DOHH2 (cell line): ENCODE measurements around the gene EFS.

Source experiments
- H3F3A ChIP-seq: fragments of 200-600 bp; sonication (generic), shearing (Covaris generic); 2 replicates; pipeline ENCODE4 v1.6.0; 2016; ENCODE audit warnings: antibody characterized with exemption, mild to moderate bottlenecking; ENCODE audit not compliant: control insufficient read depth, insufficient read depth
- H3K27ac ChIP-seq: fragments of 200-600 bp; sonication (generic); 2 replicates; pipeline ENCODE4 v1.5.1; 2014; ENCODE audit warnings: low read depth, mild to moderate bottlenecking, low read length, moderate library complexity
- H3K27me3 ChIP-seq: fragments of 200-600 bp; sonication (generic); 2 replicates; pipeline ENCODE4 v1.6.1; 2014; ENCODE audit warnings: mild to moderate bottlenecking, low read length, mixed read lengths; ENCODE audit not compliant: control insufficient read depth
- H3K36me3 ChIP-seq: fragments of 200-600 bp; sonication (generic); 2 replicates; pipeline ENCODE4 v1.6.1; 2014; ENCODE audit warnings: mild to moderate bottlenecking, low read length, moderate library complexity, mixed read lengths; ENCODE audit not compliant: control insufficient read depth
- H3K4me1 ChIP-seq: fragments of 200-600 bp; sonication (generic); 2 replicates; pipeline ENCODE4 v1.6.1; 2014; ENCODE audit warnings: mild to moderate bottlenecking, low read length, mixed read lengths; ENCODE audit not compliant: control insufficient read depth
- H3K4me2 ChIP-seq: fragments of 200-600 bp; sonication (generic); 2 replicates; pipeline ENCODE4 v1.6.0; 2014; ENCODE audit warnings: mild to moderate bottlenecking, low read length, moderate library complexity
- H3K4me3 ChIP-seq: fragments of 200-600 bp; sonication (generic); 2 replicates; pipeline ENCODE4 v1.5.1; 2014; ENCODE audit warnings: mild to moderate bottlenecking, low read length, mixed read lengths
- H3K79me2 ChIP-seq: fragments of 200-600 bp; sonication (generic); 2 replicates; pipeline ENCODE4 v1.6.1; 2014; ENCODE audit warnings: mild to moderate bottlenecking, low read length, mixed read lengths; ENCODE audit not compliant: control insufficient read depth
- H3K9me2 ChIP-seq: fragments of 200-600 bp; sonication (generic); replicated peaks from 2 replicates; pipeline ENCODE4 v1.6.1; 2014; ENCODE audit warnings: mild to moderate bottlenecking, low read length, mixed read lengths; ENCODE audit not compliant: control insufficient read depth
- H3K9me3 ChIP-seq: fragments of 200-600 bp; sonication (generic); 2 replicates; pipeline ENCODE4 v1.6.1; 2014; ENCODE audit warnings: antibody characterized with exemption, low read length, mixed read lengths; ENCODE audit not compliant: control insufficient read depth, insufficient read depth
- H4K20me1 ChIP-seq: fragments of 200-600 bp; sonication (generic); 2 replicates; pipeline ENCODE4 v1.6.0; 2014; ENCODE audit warnings: low read depth, mild to moderate bottlenecking, antibody characterized with exemption, low read length, moderate library complexity; ENCODE audit not compliant: control insufficient read depth, insufficient read depth
- EZH2phosphoT487 ChIP-seq: fragments of 200-600 bp; sonication (generic); IDR thresholded peaks from 2 replicates; pipeline ENCODE4 v1.6.1; 2017; ENCODE audit warnings: borderline replicate concordance, mild to moderate bottlenecking, antibody characterized with exemption, low read length, moderate library complexity, mixed read lengths
- TF ChIP-seq, protein P1 (sequence below): fragments of 200-600 bp; sonication (generic); IDR thresholded peaks from one replicate; pipeline ENCODE4 v1.5.1; 2014; ENCODE audit warnings: antibody characterized with exemption, mild to moderate bottlenecking, low read depth, low read length; ENCODE audit not compliant: poor library complexity, severe bottlenecking

EFS gene

GRCh38 chr14:23316300-23316699, 48.7 kb downstream of the EFS start:
- no peak overlapping the region for H3K4me3 ChIP-seq
- TF ChIP-seq EZH2phosphoT487, result no peak
- H3K4me1 ChIP-seq, result peaks cover 11% of the 10 kb centered on the region

GRCh38 chr14:23310546-23310945, 54.4 kb downstream of the EFS start:
- Histone ChIP-seq H3K27ac (no peak overlapping the region), H3F3A (peaks cover 5% of the 10 kb centered on the region; the same call in 1 of the 2 replicates), H3K9me2 (no peaks in the 10 kb centered on the region), H3K4me1 (peaks cover 19% of the 10 kb centered on the region), H4K20me1 (no peaks in the 10 kb centered on the region), H3K4me3 (no peak overlapping the region), H3K9me3 (no peaks in the 10 kb centered on the region), H3K27me3 (no peaks in the 10 kb centered on the region), H3K36me3 (peaks cover 15% of the 10 kb centered on the region; the same call in 1 of the 2 replicates), H3K4me2 (no peak overlapping the region), H3K79me2 (peaks cover 20% of the 10 kb centered on the region)
- TF ChIP-seq, protein P1, sequence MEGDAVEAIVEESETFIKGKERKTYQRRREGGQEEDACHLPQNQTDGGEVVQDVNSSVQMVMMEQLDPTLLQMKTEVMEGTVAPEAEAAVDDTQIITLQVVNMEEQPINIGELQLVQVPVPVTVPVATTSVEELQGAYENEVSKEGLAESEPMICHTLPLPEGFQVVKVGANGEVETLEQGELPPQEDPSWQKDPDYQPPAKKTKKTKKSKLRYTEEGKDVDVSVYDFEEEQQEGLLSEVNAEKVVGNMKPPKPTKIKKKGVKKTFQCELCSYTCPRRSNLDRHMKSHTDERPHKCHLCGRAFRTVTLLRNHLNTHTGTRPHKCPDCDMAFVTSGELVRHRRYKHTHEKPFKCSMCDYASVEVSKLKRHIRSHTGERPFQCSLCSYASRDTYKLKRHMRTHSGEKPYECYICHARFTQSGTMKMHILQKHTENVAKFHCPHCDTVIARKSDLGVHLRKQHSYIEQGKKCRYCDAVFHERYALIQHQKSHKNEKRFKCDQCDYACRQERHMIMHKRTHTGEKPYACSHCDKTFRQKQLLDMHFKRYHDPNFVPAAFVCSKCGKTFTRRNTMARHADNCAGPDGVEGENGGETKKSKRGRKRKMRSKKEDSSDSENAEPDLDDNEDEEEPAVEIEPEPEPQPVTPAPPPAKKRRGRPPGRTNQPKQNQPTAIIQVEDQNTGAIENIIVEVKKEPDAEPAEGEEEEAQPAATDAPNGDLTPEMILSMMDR, result no peak
- no peak for TF ChIP-seq EZH2phosphoT487

More at GRCh38 chr14:23316300-23316699, 48.7 kb downstream of the EFS start:
- no peak overlapping the region for H3K27ac ChIP-seq
- H3K9me2 ChIP-seq, result no peaks in the 10 kb centered on the region
- peaks cover 5% of the 10 kb centered on the region for H3F3A ChIP-seq
- peaks cover 16% of the 10 kb centered on the region for H3K36me3 ChIP-seq
- no peaks in the 10 kb centered on the region for H4K20me1 ChIP-seq
- no peaks in the 10 kb centered on the region for H3K27me3 ChIP-seq
- H3K9me3 ChIP-seq, result no peaks in the 10 kb centered on the region
- H3K79me2 ChIP-seq, result peaks cover 7% of the 10 kb centered on the region; the same call in 1 of the 2 replicates
- no peak overlapping the region for H3K4me2 ChIP-seq

DNA sequence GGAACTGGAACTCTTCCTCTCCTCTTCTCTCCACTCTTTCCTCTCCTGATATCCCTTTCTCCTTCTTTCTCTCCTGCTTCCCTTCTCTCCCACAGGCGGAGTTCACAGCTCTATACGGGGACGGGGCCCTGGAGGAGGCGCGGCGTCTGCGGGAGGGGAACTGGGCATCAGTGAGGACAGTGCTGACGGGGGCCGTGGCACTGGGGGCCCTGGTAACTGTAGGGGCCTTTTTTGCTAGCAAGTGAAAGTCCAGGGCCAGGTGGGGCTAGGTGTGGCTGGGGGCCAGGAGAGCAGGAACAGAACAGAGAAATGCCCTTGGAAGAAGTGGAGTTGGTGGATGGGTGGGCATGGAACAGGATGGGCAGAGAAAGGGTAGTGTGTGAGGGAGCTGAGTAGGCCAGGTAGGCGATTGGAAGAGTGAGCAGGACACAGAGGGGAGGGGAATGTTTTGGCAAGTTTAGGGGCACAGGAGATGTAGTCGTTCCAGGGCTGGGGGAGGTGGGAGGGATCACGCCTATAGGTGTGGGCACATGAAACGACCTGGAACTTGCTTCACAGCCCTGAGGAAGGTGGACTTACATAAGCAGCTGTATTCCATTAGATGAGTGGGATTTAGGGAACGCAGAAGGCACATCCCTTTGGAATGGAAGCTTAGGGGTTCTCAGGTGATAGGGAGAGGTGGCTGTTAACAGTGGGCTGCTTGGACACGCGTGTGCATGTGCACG, 56.1 kb downstream of the EFS start:
- TF ChIP-seq, protein P1, result no peak
- no peak for TF ChIP-seq EZH2phosphoT487
- Histone ChIP-seq H3K9me3 (no peaks in the 10 kb centered on the region), H3F3A (peaks cover 9% of the 10 kb centered on the region), H3K79me2 (peaks cover 20% of the 10 kb centered on the region), H3K4me3 (no peak overlapping the region), H3K9me2 (no peaks in the 10 kb centered on the region), H3K27ac (no peak overlapping the region), H3K4me1 (peaks cover 32% of the 10 kb centered on the region), H3K4me2 (no peak overlapping the region), H3K36me3 (peaks cover 15% of the 10 kb centered on the region; the same call in 1 of the 2 replicates), H3K27me3 (no peaks in the 10 kb centered on the region), H4K20me1 (no peaks in the 10 kb centered on the region)
